ENCODE measurements around the gene HIVEP3.

- TF ChIP-seq POLR2A (IDR thresholded peaks at IDR 0.05; ENCODE audit: low read length) (no peak), GATA1 (IDR thresholded peaks at IDR 0.05; ENCODE audit: low read depth, low read length) (no peak)
Measured at GRCh38 chr1:41730806-41731205, 187.9 kb downstream of the HIVEP3 start.

All from erythroblast (primary cell).